ENCODE measurements around the gene SRC.

DNA sequence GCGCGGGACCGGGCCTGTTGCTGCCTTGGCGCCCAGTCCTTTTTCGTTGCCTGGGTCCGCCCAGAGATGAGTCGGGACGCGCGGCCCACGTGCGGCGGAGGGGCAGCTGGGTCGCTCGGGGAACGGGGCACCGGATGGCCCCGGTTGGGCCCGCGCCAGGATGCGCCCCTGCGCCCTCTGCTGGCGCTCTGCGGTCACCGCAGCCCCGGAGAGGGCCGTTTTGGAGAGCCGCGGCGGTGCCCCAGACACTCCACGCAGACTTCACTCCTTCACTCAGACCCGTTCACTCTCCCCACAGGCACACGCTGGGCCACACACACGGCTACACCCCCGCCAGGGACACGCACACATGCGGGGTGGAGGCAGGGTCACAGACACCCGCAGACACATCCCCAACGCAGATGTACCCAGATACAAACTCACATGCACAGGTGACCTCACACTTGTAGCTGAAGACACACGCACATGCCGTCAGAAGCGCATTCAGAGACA lies 38.8 kb downstream of the SRC start:
- TF ChIP-seq GATA2 (IDR thresholded peaks at IDR 0.05; ENCODE audit: low read depth, low read length) (no peak), GATA3 (IDR thresholded peaks at IDR 0.05; ENCODE audit: low read depth, low read length) (no peak)

Measured in SH-SY5Y (cell line).